Ramos (cell line): ENCODE results near the gene NTN1.

ENCODE experiments used
- in situ Hi-C: fragments of 300-500 bp; cut with MboI; formaldehyde crosslinking; loops from one replicate; pipeline ENCODE4 v1.14.3; 2022; ENCODE audit warnings: low sequenced_read_pairs; ENCODE audit not compliant: unreplicated experiment

Gene NTN1

GRCh38 chr17:9285602-9286427 lies 264.5 kb downstream of the NTN1 start:
- in situ Hi-C loops: no loop called here

GRCh38 chr17:9286434-9286833 lies 265.1 kb downstream of the NTN1 start:
- in situ Hi-C loops: no loop called here

GRCh38 chr17:9287306-9287705 lies 266.0 kb downstream of the NTN1 start:
- in situ Hi-C loops: no loop called here

GRCh38 chr17:9290226-9290613 lies 268.9 kb downstream of the NTN1 start:
- in situ Hi-C loops: no loop called here

- in situ Hi-C loops: no loop called here
These were observed 270.7 kb downstream of the NTN1 start for GRCh38 chr17:9291912-9292560.

GRCh38 chr17:9292561-9292941 lies 271.2 kb downstream of the NTN1 start:
- in situ Hi-C loops: no loop called here
